ENCODE results near the gene ISLR2.

The ISLR2 gene

GRCh38 chr15:74179101-74179841, 48.9 kb downstream of the ISLR2 start:
- DNase-seq, result no peak

- DNase-seq, result no peak
Measured at GRCh38 chr15:74179983-74180880, 49.8 kb downstream of the ISLR2 start.

GRCh38 chr15:74180881-74181602, 50.7 kb downstream of the ISLR2 start:
- no peak for DNase-seq

GRCh38 chr15:74182131-74182530, 51.7 kb downstream of the ISLR2 start:
- no peak for DNase-seq

GRCh38 chr15:74184582-74185091, 54.3 kb downstream of the ISLR2 start:
- no peak for DNase-seq

GRCh38 chr15:74185710-74186348, 55.4 kb downstream of the ISLR2 start:
- DNase-seq, result no peak

All from NCI-H1436 treated with DMSO at 0.1 percent for 48 hours (cell line).